ENCODE measurements around the gene TEAD1. TPM values are rescaled to one million over a fixed set of nuclear protein-coding genes. Genes with fewer than 3 reads are reported as not detected.

TEAD1 gene
- total RNA-seq, 4 donors from 2014 or later, result 46.4 to 214 (median 61.2) TPM

DNA sequence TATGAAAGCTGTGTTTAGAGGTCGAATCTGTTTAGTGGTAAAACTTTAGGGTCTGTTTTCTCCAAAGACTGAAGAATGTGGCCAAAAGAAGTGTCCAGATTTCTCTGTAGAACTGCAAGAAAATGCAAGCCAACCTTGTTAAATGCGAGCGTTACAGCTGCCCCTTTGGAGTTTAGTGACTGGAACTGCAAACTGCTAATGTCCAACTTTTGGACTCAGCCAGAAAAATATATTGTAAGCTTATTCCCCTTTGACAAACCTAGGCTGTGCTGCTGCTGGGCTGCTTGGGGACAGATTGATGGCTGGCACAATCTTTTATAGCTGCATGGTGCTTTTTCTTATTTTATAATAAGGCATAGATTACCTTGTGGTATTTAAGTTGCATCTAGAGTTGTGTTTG lies 3.9 kb downstream of the TEAD1 start:
- intact Hi-C loops (cut with DNase I; ENCODE audit: low total_unique reads), result loop anchor here (5.0 to 10.0 kb wide), 3 partner anchors 137 to 281 kb away; no protein-coding TSS in a partner anchor
- Histone ChIP-seq H3K27ac (peak overlapping the region; percentile 96 to 100 (median 98)), H3K4me1 (peaks cover 11 to 64% (median 51%) of the 10 kb centered on the region in 4 donors), H3K9me3 (no peaks in the 10 kb centered on the region), H3K4me3 (peak overlapping the region in 1 of 4 donors; percentile 4), H3K36me3 (no peaks in the 10 kb centered on the region), H3K27me3 (no peaks in the 10 kb centered on the region)
- 29 to 31% methylated on average over 3 of the region's 3 CpGs for WGBS, 2 donors (ENCODE audit: low coverage in 1 of 2)
- in situ Hi-C loops (cut with MboI; ENCODE audit: low pct_ligation_motif_present in 1 of 4, low pct_unique_long_range_greater_than_20kb in 1 of 4, low sequenced_read_pairs in 3 of 4), result loop anchor here in 3 of 4 donors (10.0 to 25.0 kb wide), 2 partner anchors 207 to 209 kb away; no protein-coding TSS in a partner anchor
- TF ChIP-seq, protein P1, sequence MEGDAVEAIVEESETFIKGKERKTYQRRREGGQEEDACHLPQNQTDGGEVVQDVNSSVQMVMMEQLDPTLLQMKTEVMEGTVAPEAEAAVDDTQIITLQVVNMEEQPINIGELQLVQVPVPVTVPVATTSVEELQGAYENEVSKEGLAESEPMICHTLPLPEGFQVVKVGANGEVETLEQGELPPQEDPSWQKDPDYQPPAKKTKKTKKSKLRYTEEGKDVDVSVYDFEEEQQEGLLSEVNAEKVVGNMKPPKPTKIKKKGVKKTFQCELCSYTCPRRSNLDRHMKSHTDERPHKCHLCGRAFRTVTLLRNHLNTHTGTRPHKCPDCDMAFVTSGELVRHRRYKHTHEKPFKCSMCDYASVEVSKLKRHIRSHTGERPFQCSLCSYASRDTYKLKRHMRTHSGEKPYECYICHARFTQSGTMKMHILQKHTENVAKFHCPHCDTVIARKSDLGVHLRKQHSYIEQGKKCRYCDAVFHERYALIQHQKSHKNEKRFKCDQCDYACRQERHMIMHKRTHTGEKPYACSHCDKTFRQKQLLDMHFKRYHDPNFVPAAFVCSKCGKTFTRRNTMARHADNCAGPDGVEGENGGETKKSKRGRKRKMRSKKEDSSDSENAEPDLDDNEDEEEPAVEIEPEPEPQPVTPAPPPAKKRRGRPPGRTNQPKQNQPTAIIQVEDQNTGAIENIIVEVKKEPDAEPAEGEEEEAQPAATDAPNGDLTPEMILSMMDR (IDR thresholded peaks at IDR 0.05), result no peak
- TF ChIP-seq POLR2A (IDR thresholded peaks at IDR 0.05) (no peak), POLR2AphosphoS5 (IDR thresholded peaks at IDR 0.05) (no peak), EP300 (IDR thresholded peaks at IDR 0.05; ENCODE audit: low read depth) (no peak)
- no peak for DNase-seq

DNA sequence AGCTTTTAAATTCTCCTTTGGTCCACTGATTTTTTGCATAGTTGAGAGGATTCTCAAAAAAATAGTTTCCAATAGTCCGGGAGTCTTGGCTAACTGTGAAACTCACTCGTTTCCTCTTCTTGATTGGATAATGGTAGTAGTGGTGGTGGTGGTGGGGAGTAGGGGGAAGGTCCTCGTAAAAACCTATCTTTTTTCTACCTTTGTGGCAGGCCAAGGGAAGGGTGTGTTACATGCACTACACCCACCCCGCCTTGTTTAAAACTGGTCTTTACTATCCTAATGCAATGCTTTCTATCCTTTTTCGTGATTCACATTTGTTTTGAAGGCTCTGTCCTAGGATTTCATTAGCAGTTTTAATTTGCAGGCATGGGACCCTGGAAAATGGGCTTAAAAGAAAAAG lies 4.8 kb downstream of the TEAD1 start:
- Histone ChIP-seq H3K27me3 (no peaks in the 10 kb centered on the region), H3K4me1 (peaks cover 17 to 68% (median 54%) of the 10 kb centered on the region in 4 donors), H3K27ac (peak overlapping the region; percentile 96 to 100 (median 98)), H3K9me3 (no peaks in the 10 kb centered on the region), H3K36me3 (no peaks in the 10 kb centered on the region), H3K4me3 (no peak overlapping the region)
- 31 to 50% methylated on average over 2 to 5 of the region's 5 CpGs for WGBS, 2 donors (ENCODE audit: low coverage in 1 of 2)
- intact Hi-C loops (cut with DNase I; ENCODE audit: low total_unique reads), result loop anchor here (5.0 to 10.0 kb wide), 3 partner anchors 136 to 282 kb away; no protein-coding TSS in a partner anchor
- in situ Hi-C loops (cut with MboI; ENCODE audit: low pct_ligation_motif_present in 1 of 4, low pct_unique_long_range_greater_than_20kb in 1 of 4, low sequenced_read_pairs in 3 of 4), result loop anchor here in 3 of 4 donors (10.0 to 25.0 kb wide), 2 partner anchors 206 to 208 kb away; no protein-coding TSS in a partner anchor
- TF ChIP-seq EP300 (IDR thresholded peaks at IDR 0.05; ENCODE audit: low read depth) (no peak), POLR2AphosphoS5 (IDR thresholded peaks at IDR 0.05) (no peak), POLR2A (IDR thresholded peaks at IDR 0.05) (no peak)
- TF ChIP-seq, protein P1 (IDR thresholded peaks at IDR 0.05), result no peak
- DNase-seq, result no peak

DNA sequence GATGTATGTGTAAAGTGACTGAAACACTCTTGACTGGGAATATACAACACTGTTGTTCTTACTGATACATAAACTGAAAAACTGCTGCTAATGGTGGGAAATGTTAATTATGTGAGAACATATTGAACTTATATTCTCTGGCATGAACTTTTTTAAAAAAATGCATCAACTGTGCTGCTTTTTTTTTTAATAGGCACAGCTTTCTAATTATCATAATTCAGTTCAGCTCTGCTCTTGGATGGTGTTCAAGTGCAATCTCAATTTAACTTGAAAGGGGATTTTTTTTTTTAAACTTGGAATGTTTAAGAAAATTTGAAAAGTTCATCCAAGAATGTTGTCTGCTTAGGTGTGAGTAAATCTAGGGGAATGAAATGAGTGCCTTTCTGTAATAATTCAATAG lies 5.2 kb downstream of the TEAD1 start:
- Histone ChIP-seq H3K27me3 (no peaks in the 10 kb centered on the region), H3K36me3 (no peaks in the 10 kb centered on the region), H3K9me3 (no peaks in the 10 kb centered on the region), H3K4me3 (no peak overlapping the region), H3K27ac (peak overlapping the region; percentile 96 to 100 (median 98)), H3K4me1 (peaks cover 22 to 73% (median 59%) of the 10 kb centered on the region in 4 donors)
- DNase-seq, result no peak
- intact Hi-C loops (cut with DNase I; ENCODE audit: low total_unique reads), result loop anchor here (5.0 to 10.0 kb wide), 3 partner anchors 135 to 282 kb away; no protein-coding TSS in a partner anchor
- in situ Hi-C loops (cut with MboI; ENCODE audit: low pct_ligation_motif_present in 1 of 4, low pct_unique_long_range_greater_than_20kb in 1 of 4, low sequenced_read_pairs in 3 of 4), result loop anchor here in 3 of 4 donors (10.0 to 25.0 kb wide), 2 partner anchors 205 to 208 kb away; no protein-coding TSS in a partner anchor
- TF ChIP-seq, protein P1 (IDR thresholded peaks at IDR 0.05), result no peak
- TF ChIP-seq EP300 (IDR thresholded peaks at IDR 0.05; ENCODE audit: low read depth) (no peak), POLR2AphosphoS5 (IDR thresholded peaks at IDR 0.05) (no peak), POLR2A (IDR thresholded peaks at IDR 0.05) (no peak)

DNA sequence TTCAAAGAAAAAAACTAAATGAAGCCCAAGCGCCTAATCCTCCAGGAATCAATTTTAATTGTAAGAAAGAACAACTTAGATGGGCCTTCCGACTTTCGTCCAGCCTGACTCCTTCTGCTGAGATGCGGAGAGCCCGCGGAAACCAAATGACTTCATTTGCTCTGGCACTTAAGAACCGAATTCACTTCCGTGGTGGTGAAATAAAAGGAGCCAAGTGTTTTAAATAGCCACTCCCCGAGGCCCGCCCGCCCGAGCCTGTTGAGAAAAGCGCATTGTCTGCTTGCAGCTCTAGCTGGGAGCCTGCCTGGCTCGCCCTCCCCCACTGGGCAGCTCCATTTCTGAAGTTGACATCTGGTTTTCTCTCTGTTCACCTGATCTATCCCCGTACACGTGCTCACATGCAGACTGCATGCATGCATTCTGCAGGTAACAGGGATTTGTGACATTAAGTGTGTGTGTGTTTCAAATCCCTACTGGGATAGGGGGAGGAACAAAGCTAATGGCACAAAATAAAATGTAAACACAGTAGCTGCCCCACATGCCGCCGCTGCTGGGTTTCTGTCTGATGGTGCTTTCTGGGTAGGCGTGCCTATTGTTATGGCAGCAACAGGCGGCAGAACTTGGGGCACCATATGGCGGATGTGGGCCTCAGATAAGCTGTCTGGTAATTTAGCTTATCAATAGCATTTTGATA lies 6.2 kb downstream of the TEAD1 start:
- Histone ChIP-seq H3K4me1 (peaks cover 22 to 82% (median 67%) of the 10 kb centered on the region in 4 donors), H3K9me3 (no peaks in the 10 kb centered on the region), H3K4me3 (peak overlapping the region in 1 of 4 donors; percentile 17), H3K27me3 (no peaks in the 10 kb centered on the region), H3K36me3 (no peaks in the 10 kb centered on the region), H3K27ac (peak overlapping the region; percentile 96 to 100 (median 98))
- in situ Hi-C loops (cut with MboI; ENCODE audit: low pct_ligation_motif_present in 1 of 4, low pct_unique_long_range_greater_than_20kb in 1 of 4, low sequenced_read_pairs in 3 of 4) (loop anchor here in 2 of 4 donors (25.0 kb wide), 1 partner anchor 207 kb away; no protein-coding TSS in a partner anchor), intact Hi-C loops (cut with DNase I; ENCODE audit: low total_unique reads) (no loop called here)
- 7 to 14% methylated on average over 6 to 21 of the region's 21 CpGs for WGBS, 2 donors (ENCODE audit: low coverage in 1 of 2)
- TF ChIP-seq POLR2A (IDR thresholded peaks at IDR 0.05), result peak; percentile 84
- TF ChIP-seq, protein P1 (IDR thresholded peaks at IDR 0.05), result no peak
- no peak for TF ChIP-seq EP300 (IDR thresholded peaks at IDR 0.05; ENCODE audit: low read depth)
- TF ChIP-seq POLR2AphosphoS5 (IDR thresholded peaks at IDR 0.05), result peak; percentile 86 to 93 (median 93)
- peak; percentile 91 for DNase-seq
